GM20000 (cell line): ENCODE measurements around the gene CLSTN2.

ENCODE experiments used
- DNase-seq: peaks from one replicate; pipeline ENCODE4 v3.0.0; 2012; ENCODE audit warnings: low spot score
- TF ChIP-seq, protein P1 (sequence below): IDR thresholded peaks from 2 replicates; pipeline ENCODE4 v1.5.1; 2012; ENCODE audit warnings: mild to moderate bottlenecking, control low read depth; ENCODE audit errors: extremely low read depth, missing control alignments

Gene CLSTN2

DNA sequence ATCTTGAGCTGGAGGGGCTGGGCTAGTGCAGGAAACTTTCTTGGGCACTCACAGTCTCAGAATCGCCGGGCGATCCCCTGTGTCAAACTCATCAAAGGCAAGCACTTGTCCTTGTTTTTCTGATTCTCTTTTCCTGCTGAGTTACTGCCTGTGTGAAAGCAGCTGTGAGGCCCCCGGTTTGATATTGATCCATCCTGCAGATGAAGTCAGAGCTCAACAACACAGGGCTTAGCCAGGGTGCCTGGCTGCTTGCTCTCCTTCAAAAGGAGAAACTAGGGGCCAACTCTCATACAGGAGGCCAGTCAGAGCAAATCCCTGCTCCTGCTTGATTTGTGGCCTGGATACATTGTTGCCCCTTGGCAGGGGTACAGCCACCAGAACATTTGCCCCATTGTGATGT is 22.9 kb downstream of the CLSTN2 start:
- TF ChIP-seq, protein P1, sequence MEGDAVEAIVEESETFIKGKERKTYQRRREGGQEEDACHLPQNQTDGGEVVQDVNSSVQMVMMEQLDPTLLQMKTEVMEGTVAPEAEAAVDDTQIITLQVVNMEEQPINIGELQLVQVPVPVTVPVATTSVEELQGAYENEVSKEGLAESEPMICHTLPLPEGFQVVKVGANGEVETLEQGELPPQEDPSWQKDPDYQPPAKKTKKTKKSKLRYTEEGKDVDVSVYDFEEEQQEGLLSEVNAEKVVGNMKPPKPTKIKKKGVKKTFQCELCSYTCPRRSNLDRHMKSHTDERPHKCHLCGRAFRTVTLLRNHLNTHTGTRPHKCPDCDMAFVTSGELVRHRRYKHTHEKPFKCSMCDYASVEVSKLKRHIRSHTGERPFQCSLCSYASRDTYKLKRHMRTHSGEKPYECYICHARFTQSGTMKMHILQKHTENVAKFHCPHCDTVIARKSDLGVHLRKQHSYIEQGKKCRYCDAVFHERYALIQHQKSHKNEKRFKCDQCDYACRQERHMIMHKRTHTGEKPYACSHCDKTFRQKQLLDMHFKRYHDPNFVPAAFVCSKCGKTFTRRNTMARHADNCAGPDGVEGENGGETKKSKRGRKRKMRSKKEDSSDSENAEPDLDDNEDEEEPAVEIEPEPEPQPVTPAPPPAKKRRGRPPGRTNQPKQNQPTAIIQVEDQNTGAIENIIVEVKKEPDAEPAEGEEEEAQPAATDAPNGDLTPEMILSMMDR = no peak
- DNase-seq = no peak

DNA sequence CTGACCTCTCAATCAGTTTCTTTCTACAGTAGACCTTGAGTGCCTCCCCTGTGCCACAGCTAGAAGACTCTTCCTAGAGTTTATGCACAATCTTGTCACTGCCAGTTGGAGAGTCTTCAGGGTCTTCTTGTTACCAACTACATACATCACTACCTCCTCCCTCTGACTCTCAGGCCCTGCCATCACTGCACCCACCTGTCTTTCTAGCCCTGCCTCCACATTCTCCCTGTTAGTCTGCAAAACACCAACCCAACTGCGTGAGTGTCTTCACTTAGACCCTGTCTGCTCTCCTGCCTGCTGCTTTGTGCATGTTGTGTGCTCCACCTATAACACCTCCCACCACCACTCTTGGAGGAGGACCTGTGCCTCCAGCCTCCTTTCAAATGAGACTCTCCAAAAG is 34.4 kb downstream of the CLSTN2 start:
- TF ChIP-seq, protein P1 = no peak
- DNase-seq = no peak

DNA sequence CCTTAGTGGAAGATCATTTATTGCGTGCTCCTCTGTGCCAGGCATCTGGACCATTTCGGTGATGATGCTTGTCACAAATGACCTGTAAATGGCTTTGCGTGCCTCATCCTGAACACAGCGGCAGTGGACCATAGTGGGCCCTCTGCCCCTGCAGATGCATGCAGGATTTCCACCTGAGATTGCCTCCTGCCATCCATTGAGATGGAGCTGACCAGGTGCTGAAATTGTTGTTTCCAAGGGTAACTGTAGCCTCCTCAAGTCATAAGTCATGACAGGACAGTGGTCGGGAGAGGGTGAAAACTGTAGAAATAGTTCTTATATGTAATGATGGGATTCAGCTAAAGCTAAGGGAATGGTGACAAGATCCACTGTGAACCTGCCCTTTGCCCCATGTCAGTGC is 35.5 kb downstream of the CLSTN2 start:
- DNase-seq = no peak
- TF ChIP-seq, protein P1 = no peak

DNA sequence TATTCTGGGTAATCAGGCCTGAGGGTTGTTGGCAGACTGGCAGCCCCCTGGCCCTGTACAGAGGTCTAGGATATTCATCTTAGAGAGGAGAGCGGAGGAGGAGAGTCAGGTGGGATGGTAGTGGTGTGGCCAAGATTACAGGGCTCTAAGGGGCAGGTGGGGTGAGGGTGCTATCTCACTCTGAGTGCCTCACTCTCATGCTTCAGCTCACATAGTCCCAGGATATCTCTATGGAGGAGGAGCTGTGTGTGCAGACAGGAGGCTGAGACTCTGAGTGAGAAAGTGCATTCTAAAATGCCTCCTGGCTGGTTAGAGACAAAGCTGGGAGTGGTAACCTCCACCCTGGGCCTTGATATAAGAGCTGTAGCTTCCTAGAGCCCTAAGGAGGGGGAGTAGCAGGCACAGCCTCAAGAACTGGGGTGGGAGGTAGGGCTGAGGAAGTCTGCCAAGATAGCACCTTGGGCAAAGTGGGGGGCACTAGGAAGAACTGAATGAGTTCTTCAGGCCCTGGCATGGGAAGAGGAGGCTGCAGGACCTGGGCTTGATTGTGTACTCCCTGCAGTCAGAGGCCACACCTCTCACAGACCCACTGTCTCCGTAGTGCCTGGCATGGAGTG is 39.9 kb downstream of the CLSTN2 start:
- DNase-seq = no peak

DNA sequence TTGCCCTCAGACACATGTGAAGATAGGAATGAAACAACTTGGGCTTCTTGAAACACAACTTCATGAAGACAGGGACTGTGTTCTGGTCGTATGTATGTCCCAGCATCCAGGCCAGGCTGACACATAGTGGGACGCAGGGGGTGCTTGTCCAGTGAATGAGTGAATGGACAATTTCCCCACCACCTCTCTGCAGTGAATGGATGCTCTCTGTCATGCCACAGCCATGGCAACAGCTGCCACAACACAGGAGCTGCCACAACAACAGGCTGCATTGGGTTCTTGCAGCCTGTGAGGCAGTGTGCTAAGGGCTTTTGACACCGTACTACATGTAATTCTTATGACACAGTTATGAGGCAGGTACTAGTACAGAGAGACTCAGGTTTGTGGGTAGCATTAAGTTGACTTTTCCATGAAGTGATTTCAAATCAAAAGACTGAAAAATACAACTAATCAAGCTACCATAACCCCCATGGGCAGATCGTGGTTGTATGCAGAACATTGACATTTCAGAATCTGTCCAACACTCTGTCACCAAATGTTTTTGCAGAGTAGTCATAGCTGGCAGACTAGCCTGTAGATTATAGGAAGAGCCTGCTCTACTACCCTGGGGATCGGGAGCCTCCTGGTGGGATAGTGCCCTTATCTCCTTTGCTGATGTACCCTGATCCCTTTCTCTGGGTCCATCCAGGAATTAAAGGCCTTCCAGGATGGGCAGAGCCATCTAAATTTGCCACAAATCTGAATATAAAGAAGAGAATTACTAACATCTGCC is 40.8 kb downstream of the CLSTN2 start:
- TF ChIP-seq, protein P1 = no peak
- DNase-seq = no peak

More for the DNA sequence above, 39.9 kb downstream of the CLSTN2 start:
- TF ChIP-seq, protein P1 = no peak

DNA sequence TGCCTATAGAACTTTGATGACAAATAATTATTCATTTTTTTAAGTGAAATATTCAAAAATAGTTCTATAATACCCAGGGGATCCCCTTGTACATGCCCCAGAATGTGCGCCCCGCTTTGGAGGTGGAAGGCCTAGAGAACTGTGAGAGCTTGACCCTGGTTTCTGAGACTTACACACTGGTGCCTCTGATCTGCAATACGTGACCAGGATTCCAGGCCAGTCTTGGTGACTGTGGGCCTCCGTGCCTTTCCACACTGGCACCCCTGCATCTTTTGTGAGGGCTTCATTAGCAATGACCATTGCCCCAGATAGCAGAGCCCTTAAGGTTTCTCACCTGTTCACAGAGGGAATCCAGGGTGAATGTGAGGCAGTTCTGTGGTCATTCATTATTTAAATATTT is 44.0 kb downstream of the CLSTN2 start:
- no peak for DNase-seq
- TF ChIP-seq, protein P1 = no peak

DNA sequence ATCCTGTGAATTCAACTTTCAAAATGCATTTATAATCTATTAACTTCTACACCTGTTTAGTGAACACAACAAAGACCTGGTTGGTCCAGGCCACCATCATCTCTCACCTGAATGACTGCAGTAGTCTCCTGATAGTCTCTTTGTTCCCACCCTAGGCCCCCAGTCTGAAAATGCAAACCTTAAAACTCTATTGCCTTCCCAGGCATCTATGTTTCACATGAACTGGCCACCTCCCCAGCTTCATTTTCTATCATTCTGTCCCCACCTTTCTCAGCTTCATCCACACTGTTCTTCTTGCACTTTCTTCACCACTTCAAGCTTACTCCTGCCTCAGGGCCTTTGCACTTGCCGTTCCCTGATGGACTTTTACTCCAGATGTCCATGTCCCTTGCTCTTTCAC is 45.0 kb downstream of the CLSTN2 start:
- no peak for DNase-seq
- TF ChIP-seq, protein P1 = no peak
